HEK293 (cell line): ENCODE data around the gene TMED4.
A peak's percentile ranks its signal among the peaks of the same experiment; 100 is the strongest.

Experiments used
- CTCF ChIA-PET: fragments of 350-600 bp; formaldehyde crosslinking; extraction: SDS; loops from one replicate; lab custom pipeline; 2021; ENCODE audit warnings: antibody characterized with exemption; lab: Yijun Ruan, JAX
- POLR2A ChIA-PET: fragments of 300-600 bp; formaldehyde crosslinking; extraction: SDS; loops from one replicate; lab custom pipeline; 2020; ENCODE audit warnings: antibody characterized with exemption, inconsistent platforms; lab: Yijun Ruan, JAX
- H3K27ac ChIP-seq: fragments of 200-500 bp; sonication (Bioruptor generic); 2 replicates; pipeline ENCODE4 v1.5.1; 2014; ENCODE audit warnings: low read depth, low read length, control low read depth, inconsistent platforms; ENCODE audit errors: extremely low read depth
- H3K36me3 ChIP-seq, 2 experiments: fragments of 200-500 bp in 1 of 2; sonication (Bioruptor generic) in 1 of 2; 1 replicate in 1 of 2; 2 replicates in 1 of 2; pipeline ENCODE4 v1.5.1; 2014 to 2017; ENCODE audit warnings: inconsistent platforms in 2 of 2, low read length in 2 of 2; ENCODE audit not compliant: control insufficient read depth in 2 of 2, insufficient read depth in 1 of 2
- H3K4me1 ChIP-seq: fragments of 200-500 bp; sonication (Bioruptor generic); 2 replicates; pipeline ENCODE4 v1.5.1; 2014; ENCODE audit warnings: mild to moderate bottlenecking, low read length, inconsistent platforms; ENCODE audit not compliant: control insufficient read depth, insufficient read depth
- H3K4me3 ChIP-seq: 2 replicates; pipeline ENCODE4 v1.5.1; 2011; ENCODE audit warnings: low read depth, mild to moderate bottlenecking, control low read depth, low read length, moderate library complexity
- H3K9me3 ChIP-seq: fragments of 200-500 bp; sonication (Bioruptor generic); 2 replicates; pipeline ENCODE4 v1.5.1; 2014; ENCODE audit warnings: low read depth, low read length, inconsistent platforms; ENCODE audit not compliant: control insufficient read depth, insufficient read depth
- GLIS1 ChIP-seq: fragments of 450-650 bp; formaldehyde crosslinking; IDR thresholded peaks from 2 replicates; pipeline ENCODE4 v1.5.1; 2016; ENCODE audit warnings: missing biosample characterization, missing genetic modification characterization
- GLIS2 ChIP-seq: fragments of 450-650 bp; formaldehyde crosslinking; IDR thresholded peaks from 2 replicates; pipeline ENCODE4 v1.5.1; 2016; ENCODE audit warnings: missing biosample characterization, missing genetic modification characterization
- MEIS1 ChIP-seq: sonication (generic); formaldehyde crosslinking; IDR thresholded peaks from 2 replicates; pipeline ENCODE4 v1.8.1; 2022; ENCODE audit warnings: missing genetic modification reagents, mild to moderate bottlenecking, borderline replicate concordance
- PRDM1 ChIP-seq: fragments of 450-650 bp; formaldehyde crosslinking; IDR thresholded peaks from 2 replicates; pipeline ENCODE4; 2016; ENCODE audit warnings: missing biosample characterization, missing genetic modification characterization
- SP7 ChIP-seq: fragments of 450-650 bp; formaldehyde crosslinking; IDR thresholded peaks from 2 replicates; pipeline ENCODE4 v1.5.1; 2016; ENCODE audit warnings: missing biosample characterization, missing genetic modification characterization
- ZBTB17 ChIP-seq: fragments of 450-650 bp; formaldehyde crosslinking; IDR thresholded peaks from 2 replicates; pipeline ENCODE4 v1.5.1; 2016; ENCODE audit warnings: missing biosample characterization, missing genetic modification characterization
- ZBTB20 ChIP-seq: fragments of 450-650 bp; formaldehyde crosslinking; IDR thresholded peaks from 2 replicates; pipeline ENCODE4 v1.5.1; 2016; ENCODE audit warnings: missing biosample characterization, missing genetic modification characterization
- ZFHX2 ChIP-seq: fragments of 450-650 bp; formaldehyde crosslinking; conservative IDR thresholded peaks from 2 replicates; pipeline ENCODE4 v1.5.1; 2016; ENCODE audit warnings: missing biosample characterization, missing genetic modification characterization
- ZFP37 ChIP-seq: fragments of 450-650 bp; formaldehyde crosslinking; IDR thresholded peaks from 2 replicates; pipeline ENCODE4 v1.5.1; 2016; ENCODE audit warnings: missing biosample characterization, missing genetic modification characterization
- ZNF112 ChIP-seq: fragments of 450-650 bp; formaldehyde crosslinking; IDR thresholded peaks from 2 replicates; pipeline ENCODE4 v1.5.0; 2017; ENCODE audit warnings: missing biosample characterization, missing genetic modification characterization
- ZNF16 ChIP-seq: fragments of 450-650 bp; formaldehyde crosslinking; IDR thresholded peaks from 2 replicates; pipeline ENCODE4 v1.5.1; 2016; ENCODE audit warnings: low read depth, missing biosample characterization, missing genetic modification characterization
- ZNF19 ChIP-seq: fragments of 450-650 bp; formaldehyde crosslinking; IDR thresholded peaks from 2 replicates; pipeline ENCODE4; 2016; ENCODE audit warnings: missing biosample characterization, missing genetic modification characterization, low read depth
- ZNF202 ChIP-seq: fragments of 450-650 bp; formaldehyde crosslinking; IDR thresholded peaks from 2 replicates; pipeline ENCODE4 v1.5.1; 2016; ENCODE audit warnings: missing biosample characterization, missing genetic modification characterization, borderline replicate concordance
- ZNF335 ChIP-seq: fragments of 450-650 bp; formaldehyde crosslinking; conservative IDR thresholded peaks from 2 replicates; pipeline ENCODE4 v1.5.1; 2016; ENCODE audit warnings: missing biosample characterization, missing genetic modification characterization
- ZNF341 ChIP-seq: fragments of 450-650 bp; formaldehyde crosslinking; IDR thresholded peaks from 2 replicates; pipeline ENCODE4; 2016; ENCODE audit warnings: low read depth, missing biosample characterization, missing genetic modification characterization
- ZNF416 ChIP-seq: fragments of 450-650 bp; formaldehyde crosslinking; IDR thresholded peaks from 2 replicates; pipeline ENCODE4 v1.5.1; 2016; ENCODE audit warnings: missing biosample characterization, missing genetic modification characterization
- ZNF600 ChIP-seq: fragments of 450-650 bp; formaldehyde crosslinking; IDR thresholded peaks from 2 replicates; pipeline ENCODE4 v1.5.1; 2016; ENCODE audit warnings: missing biosample characterization, missing genetic modification characterization
- ZNF624 ChIP-seq: fragments of 450-650 bp; formaldehyde crosslinking; IDR thresholded peaks from 2 replicates; pipeline ENCODE4 v1.5.1; 2017; ENCODE audit warnings: missing biosample characterization, missing genetic modification characterization
- ZNF626 ChIP-seq: fragments of 450-650 bp; sonication (Bioruptor Pico); formaldehyde crosslinking; IDR thresholded peaks from 2 replicates; pipeline ENCODE4 v1.5.1; 2018; ENCODE audit warnings: missing biosample characterization, missing genetic modification characterization, inconsistent platforms
- ZNF701 ChIP-seq: fragments of 450-650 bp; formaldehyde crosslinking; IDR thresholded peaks from 2 replicates; pipeline ENCODE4 v1.5.1; 2016; ENCODE audit warnings: missing biosample characterization, missing genetic modification characterization
- ZNF776 ChIP-seq: fragments of 450-650 bp; formaldehyde crosslinking; IDR thresholded peaks from 2 replicates; pipeline ENCODE4 v1.5.0; 2017; ENCODE audit warnings: missing biosample characterization, missing genetic modification characterization, borderline replicate concordance
- ZNF777 ChIP-seq: fragments of 450-650 bp; formaldehyde crosslinking; IDR thresholded peaks from 2 replicates; pipeline ENCODE4 v1.5.1; 2017; ENCODE audit warnings: missing biosample characterization, missing genetic modification characterization, borderline replicate concordance
- TF ChIP-seq, protein P1 (sequence below): fragments of 450-650 bp; formaldehyde crosslinking; IDR thresholded peaks from 2 replicates; pipeline ENCODE4 v1.5.1; 2016; ENCODE audit warnings: missing biosample characterization, missing genetic modification characterization
- TF ChIP-seq, protein P2 (sequence below): fragments of 450-650 bp; formaldehyde crosslinking; IDR thresholded peaks from 2 replicates; pipeline ENCODE4 v1.5.1; 2017; ENCODE audit warnings: missing biosample characterization, missing genetic modification characterization
- TF ChIP-seq, protein P3 (sequence below): fragments of 450-650 bp; formaldehyde crosslinking; IDR thresholded peaks from 2 replicates; pipeline ENCODE4 v1.5.1; 2016; ENCODE audit warnings: missing biosample characterization, missing genetic modification characterization
- TF ChIP-seq, protein P4 (sequence below): fragments of 450-650 bp; IDR thresholded peaks from 2 replicates; pipeline ENCODE4 v1.5.1; 2018; ENCODE audit warnings: missing biosample characterization, missing genetic modification characterization
- TF ChIP-seq, protein P5 (sequence below): fragments of 450-650 bp; formaldehyde crosslinking; IDR thresholded peaks from 2 replicates; pipeline ENCODE4 v1.5.1; 2016; ENCODE audit warnings: missing biosample characterization, missing genetic modification characterization
- TF ChIP-seq, protein P6 (sequence below): fragments of 450-650 bp; formaldehyde crosslinking; IDR thresholded peaks from 2 replicates; pipeline ENCODE4; 2016; ENCODE audit warnings: missing biosample characterization, missing genetic modification characterization

The TMED4 gene

DNA sequence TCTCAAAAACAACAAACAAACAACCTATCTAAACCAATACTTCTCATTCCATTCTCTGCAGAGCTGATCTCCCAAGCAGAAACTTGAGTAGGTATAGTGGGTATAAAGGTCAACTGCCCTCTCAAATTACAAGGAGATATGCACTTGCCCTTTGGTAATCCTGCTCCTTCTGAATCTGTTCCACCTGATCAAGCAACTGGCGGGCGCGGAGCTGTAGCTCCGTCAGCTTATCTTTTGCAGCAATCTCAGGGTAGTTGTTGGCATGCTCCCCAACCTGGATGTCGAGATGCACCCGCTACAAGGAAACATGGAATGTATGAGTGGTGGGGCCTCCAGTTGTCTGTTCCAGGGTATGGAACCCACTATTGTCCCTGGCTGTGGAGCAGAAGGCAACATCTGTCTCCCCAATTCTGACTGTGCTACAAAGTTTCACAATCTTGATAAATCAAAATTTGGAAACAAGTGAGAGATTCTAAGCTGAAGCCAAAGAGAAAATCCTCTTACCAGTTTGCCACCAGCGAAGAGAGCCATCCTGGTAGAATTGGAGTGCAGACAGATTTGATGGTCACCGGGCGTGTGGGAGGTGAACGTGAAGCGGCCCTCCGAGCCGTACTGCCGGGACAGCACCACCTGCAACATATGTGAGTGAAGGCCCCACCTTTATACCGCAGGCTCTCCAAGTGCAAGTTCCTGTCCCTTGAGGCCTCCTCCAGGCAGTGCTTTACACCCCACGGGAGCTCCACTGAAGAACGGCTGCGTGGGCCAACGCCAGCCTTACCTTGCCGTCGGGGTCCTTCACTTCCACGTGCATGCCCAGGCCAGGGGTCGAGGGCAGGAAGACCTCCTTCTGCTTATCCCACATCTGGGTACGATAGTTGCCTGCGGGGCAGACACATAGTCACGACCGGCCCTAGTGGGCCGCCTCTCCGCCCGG is 819 bp downstream of the TMED4 start:
- POLR2A ChIA-PET = interaction anchor here (0.5 to 3.1 kb wide), 16 partner anchors 8 to 1155 kb away, joined by 3 to 27 read pairs (median 4); partner anchors contain the start of genes DDX56, H2AZ2, NUDCD3 and OGDH
- Histone ChIP-seq H3K36me3 (peaks cover 32 to 36% of the 10 kb centered on the region in 2 experiments), H3K4me3 (peak overlapping the region; percentile 88), H3K9me3 (no peaks in the 10 kb centered on the region), H3K4me1 (no peaks in the 10 kb centered on the region), H3K27ac (peak overlapping the region; percentile 94)
- CTCF ChIA-PET = interaction anchor here (0.6 to 1.4 kb wide), 4 partner anchors 7 to 912 kb away, joined by 3 to 5 read pairs (median 4); partner anchors contain the start of gene DDX56
- TF ChIP-seq, protein P1, sequence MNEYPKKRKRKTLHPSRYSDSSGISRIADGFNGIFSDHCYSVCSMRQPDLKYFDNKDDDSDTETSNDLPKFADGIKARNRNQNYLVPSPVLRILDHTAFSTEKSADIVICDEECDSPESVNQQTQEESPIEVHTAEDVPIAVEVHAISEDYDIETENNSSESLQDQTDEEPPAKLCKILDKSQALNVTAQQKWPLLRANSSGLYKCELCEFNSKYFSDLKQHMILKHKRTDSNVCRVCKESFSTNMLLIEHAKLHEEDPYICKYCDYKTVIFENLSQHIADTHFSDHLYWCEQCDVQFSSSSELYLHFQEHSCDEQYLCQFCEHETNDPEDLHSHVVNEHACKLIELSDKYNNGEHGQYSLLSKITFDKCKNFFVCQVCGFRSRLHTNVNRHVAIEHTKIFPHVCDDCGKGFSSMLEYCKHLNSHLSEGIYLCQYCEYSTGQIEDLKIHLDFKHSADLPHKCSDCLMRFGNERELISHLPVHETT (tag by site-specific recombination) = no peak
- TF ChIP-seq, protein P2, sequence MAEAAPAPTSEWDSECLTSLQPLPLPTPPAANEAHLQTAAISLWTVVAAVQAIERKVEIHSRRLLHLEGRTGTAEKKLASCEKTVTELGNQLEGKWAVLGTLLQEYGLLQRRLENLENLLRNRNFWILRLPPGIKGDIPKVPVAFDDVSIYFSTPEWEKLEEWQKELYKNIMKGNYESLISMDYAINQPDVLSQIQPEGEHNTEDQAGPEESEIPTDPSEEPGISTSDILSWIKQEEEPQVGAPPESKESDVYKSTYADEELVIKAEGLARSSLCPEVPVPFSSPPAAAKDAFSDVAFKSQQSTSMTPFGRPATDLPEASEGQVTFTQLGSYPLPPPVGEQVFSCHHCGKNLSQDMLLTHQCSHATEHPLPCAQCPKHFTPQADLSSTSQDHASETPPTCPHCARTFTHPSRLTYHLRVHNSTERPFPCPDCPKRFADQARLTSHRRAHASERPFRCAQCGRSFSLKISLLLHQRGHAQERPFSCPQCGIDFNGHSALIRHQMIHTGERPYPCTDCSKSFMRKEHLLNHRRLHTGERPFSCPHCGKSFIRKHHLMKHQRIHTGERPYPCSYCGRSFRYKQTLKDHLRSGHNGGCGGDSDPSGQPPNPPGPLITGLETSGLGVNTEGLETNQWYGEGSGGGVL (tag by site-specific recombination) = no peak
- no peak for TF ChIP-seq ZNF624 (tag by site-specific recombination)
- no peak for TF ChIP-seq ZNF16 (tag by site-specific recombination)
- no peak for TF ChIP-seq ZBTB20 (tag by site-specific recombination)
- TF ChIP-seq, protein P3, sequence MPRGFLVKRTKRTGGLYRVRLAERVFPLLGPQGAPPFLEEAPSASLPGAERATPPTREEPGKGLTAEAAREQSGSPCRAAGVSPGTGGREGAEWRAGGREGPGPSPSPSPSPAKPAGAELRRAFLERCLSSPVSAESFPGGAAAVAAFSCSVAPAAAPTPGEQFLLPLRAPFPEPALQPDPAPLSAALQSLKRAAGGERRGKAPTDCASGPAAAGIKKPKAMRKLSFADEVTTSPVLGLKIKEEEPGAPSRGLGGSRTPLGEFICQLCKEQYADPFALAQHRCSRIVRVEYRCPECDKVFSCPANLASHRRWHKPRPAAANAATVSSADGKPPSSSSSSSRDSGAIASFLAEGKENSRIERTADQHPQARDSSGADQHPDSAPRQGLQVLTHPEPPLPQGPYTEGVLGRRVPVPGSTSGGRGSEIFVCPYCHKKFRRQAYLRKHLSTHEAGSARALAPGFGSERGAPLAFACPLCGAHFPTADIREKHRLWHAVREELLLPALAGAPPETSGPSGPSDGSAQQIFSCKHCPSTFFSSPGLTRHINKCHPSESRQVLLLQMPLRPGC (tag by site-specific recombination) = no peak
- TF ChIP-seq, protein P4, sequence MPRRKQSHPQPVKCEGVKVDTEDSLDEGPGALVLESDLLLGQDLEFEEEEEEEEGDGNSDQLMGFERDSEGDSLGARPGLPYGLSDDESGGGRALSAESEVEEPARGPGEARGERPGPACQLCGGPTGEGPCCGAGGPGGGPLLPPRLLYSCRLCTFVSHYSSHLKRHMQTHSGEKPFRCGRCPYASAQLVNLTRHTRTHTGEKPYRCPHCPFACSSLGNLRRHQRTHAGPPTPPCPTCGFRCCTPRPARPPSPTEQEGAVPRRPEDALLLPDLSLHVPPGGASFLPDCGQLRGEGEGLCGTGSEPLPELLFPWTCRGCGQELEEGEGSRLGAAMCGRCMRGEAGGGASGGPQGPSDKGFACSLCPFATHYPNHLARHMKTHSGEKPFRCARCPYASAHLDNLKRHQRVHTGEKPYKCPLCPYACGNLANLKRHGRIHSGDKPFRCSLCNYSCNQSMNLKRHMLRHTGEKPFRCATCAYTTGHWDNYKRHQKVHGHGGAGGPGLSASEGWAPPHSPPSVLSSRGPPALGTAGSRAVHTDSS (tag by site-specific recombination) = no peak
- no peak for TF ChIP-seq ZNF341 (tag by site-specific recombination)
- TF ChIP-seq GLIS2 (tag by site-specific recombination) = peak; percentile 80
- TF ChIP-seq ZNF202 (tag by site-specific recombination) = no peak
- peak; percentile 23; the same call in 1 of the 2 replicates for TF ChIP-seq ZNF416
- peak; percentile 97 for TF ChIP-seq ZNF335 (tag by site-specific recombination)
- no peak for TF ChIP-seq ZFP37
- TF ChIP-seq PRDM1 = peak; percentile 18; the same call in 1 of the 2 replicates
- TF ChIP-seq SP7 (tag by site-specific recombination) = peak; percentile 19; the same call in 1 of the 2 replicates
- TF ChIP-seq ZNF701 (tag by site-specific recombination) = no peak
- no peak for TF ChIP-seq ZNF112
- TF ChIP-seq MEIS1 = no peak
- peak; percentile 49; the same call in 1 of the 2 replicates for TF ChIP-seq GLIS1
- TF ChIP-seq, protein P5, sequence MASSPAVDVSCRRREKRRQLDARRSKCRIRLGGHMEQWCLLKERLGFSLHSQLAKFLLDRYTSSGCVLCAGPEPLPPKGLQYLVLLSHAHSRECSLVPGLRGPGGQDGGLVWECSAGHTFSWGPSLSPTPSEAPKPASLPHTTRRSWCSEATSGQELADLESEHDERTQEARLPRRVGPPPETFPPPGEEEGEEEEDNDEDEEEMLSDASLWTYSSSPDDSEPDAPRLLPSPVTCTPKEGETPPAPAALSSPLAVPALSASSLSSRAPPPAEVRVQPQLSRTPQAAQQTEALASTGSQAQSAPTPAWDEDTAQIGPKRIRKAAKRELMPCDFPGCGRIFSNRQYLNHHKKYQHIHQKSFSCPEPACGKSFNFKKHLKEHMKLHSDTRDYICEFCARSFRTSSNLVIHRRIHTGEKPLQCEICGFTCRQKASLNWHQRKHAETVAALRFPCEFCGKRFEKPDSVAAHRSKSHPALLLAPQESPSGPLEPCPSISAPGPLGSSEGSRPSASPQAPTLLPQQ (tag by site-specific recombination) = no peak; the same call in 1 of the 2 replicates
- TF ChIP-seq ZNF600 (tag by site-specific recombination) = peak; percentile 8; the same call in 1 of the 2 replicates
- peak; percentile 97 for TF ChIP-seq ZNF777 (tag by site-specific recombination)
- TF ChIP-seq, protein P6, sequence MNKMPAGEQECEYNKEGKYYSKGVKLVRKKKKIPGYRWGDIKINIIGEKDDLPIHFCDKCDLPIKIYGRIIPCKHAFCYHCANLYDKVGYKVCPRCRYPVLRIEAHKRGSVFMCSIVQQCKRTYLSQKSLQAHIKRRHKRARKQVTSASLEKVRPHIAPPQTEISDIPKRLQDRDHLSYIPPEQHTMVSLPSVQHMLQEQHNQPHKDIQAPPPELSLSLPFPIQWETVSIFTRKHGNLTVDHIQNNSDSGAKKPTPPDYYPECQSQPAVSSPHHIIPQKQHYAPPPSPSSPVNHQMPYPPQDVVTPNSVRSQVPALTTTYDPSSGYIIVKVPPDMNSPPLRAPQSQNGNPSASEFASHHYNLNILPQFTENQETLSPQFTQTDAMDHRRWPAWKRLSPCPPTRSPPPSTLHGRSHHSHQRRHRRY (tag by site-specific recombination) = no peak
- no peak for TF ChIP-seq ZNF776 (tag by site-specific recombination)
- TF ChIP-seq ZFHX2 (tag by site-specific recombination) = peak; percentile 35; the same call in 1 of the 2 replicates
- TF ChIP-seq ZBTB17 (tag by site-specific recombination) = peak; percentile 35; the same call in 1 of the 2 replicates
- no peak for TF ChIP-seq ZNF626 (tag by site-specific recombination)
- no peak for TF ChIP-seq ZNF19
